Fibroblast of peridontal ligament (primary cell): ENCODE results near the gene DOCK1.

Source experiments
- DNase-seq: peaks from one replicate; pipeline ENCODE4 v3.0.0-alpha.2; 2010; ENCODE audit errors: extremely low read depth

The DOCK1 gene

DNA sequence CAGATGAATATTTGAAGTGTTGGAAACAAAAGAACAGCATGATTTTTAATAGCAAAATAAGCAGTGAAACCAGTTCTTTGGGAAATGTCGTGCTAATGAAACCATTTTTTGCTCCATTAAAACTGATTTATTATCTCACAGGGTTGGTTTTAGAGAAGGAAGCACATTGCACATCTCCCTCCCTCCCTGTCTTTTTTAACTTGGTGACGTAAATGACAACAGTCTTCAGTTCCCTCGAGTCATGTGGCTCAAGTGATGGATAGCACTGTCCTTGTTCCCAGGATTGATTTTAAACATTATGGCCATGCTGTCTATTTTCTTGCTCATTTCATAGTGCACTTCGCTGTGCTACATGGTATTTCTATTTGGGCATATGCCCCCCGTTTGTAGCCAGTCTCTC lies 105.9 kb downstream of the DOCK1 start:
- no peak for DNase-seq

- no peak for DNase-seq
These were observed 107.0 kb downstream of the DOCK1 start for GRCh38 chr10:127012071-127012768.

DNA sequence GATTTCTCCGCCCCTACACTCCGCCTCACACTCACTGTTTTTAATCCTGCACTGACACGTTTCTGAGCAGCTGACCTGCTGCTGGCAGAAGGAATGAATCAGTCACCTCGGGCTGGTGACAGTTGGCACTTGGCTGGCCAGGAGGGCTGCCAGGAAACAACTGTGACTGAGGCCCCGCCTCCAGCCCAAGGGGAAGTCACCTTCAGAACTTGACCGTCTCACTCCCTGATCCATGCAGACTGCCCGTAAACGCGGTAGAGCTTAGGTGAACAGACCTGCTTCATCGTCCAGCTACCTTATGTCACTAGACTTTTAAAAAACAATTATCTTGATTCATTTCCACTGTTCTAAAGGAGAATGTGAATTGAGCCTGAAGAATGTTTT lies 107.5 kb downstream of the DOCK1 start:
- DNase-seq: no peak

DNA sequence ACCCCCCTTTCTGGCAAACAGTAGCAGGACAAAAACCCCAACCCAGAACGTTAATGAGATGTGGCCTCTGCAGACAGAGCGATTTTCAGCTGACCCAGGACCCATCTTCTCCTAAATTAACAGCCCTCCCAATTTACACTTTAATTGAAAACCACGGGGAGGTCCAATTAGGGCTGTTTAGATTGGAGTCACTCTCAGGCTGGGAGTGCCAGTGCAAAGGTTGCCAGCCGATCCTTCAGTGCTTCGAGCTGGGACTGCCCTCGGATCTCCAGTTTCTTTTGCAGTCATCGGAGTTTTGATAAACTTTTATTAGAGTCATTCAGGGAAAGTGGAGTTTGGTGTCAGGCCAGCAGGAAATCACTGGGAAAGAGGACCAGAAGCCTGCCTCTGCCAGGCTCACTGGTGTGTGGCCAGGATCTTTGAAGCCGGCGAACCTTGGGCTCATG lies 108.0 kb downstream of the DOCK1 start:
- DNase-seq: no peak

DNA sequence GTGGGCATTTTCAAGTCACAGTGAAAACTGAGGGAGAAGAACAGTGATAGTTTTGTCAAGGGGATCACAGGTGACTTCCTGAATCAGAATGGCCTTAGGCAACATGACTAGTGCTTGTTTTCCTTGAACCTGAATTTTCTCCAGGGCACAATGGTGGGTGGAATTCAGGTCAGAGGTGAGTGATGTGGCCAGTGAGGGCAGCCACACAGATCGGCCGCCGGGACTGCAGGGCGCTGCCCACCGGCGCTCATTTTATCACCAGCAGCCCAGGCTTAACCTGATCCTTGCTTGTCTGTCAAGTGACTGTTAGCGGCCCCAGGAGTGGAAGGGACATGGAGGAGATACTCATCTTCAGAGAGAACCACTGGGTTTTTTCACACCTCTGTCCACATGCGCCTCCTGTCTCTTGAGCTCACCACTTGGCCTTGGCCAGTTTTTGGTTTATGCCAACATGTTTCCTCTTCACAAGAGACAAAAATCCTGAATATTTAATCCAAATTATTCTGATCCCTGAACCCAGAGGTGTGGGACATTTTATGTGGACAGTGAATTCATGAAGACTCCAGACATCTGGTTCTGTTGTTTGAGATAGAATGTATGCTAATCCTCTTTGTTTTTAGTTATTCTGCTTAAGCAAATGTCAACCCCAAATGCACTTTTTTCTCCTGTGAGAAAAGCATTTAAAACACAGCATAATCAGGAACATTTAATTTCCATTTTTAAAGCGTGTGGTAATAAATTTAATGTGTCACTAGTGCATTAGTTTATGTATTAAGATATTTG lies 108.7 kb downstream of the DOCK1 start:
- no peak for DNase-seq

- DNase-seq: no peak
These were observed 109.4 kb downstream of the DOCK1 start for GRCh38 chr10:127014671-127015070.

GRCh38 chr10:127015373-127015772 lies 110.1 kb downstream of the DOCK1 start:
- no peak for DNase-seq

- no peak for DNase-seq
These were observed 111.1 kb downstream of the DOCK1 start for GRCh38 chr10:127016331-127016730.

- DNase-seq: peak; percentile 5
These were observed 112.5 kb downstream of the DOCK1 start for GRCh38 chr10:127017541-127018297.

DNA sequence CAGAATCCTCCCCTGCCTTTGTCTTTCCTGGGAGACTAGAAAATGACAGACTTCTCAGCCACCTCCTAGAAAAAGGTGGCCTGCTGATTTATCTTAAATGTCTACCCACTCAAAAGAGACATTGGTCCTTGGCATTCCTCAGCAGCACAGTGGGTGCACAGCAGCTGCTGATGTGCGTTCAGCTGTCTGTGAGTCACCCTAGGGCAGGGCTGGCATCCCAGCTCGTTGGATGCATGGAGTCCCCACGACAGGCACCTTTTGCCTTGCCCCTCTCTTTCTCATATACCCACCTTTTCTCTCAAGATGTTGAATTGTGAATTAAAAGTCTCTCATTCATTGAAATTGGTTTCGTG lies 113.0 kb downstream of the DOCK1 start:
- no peak for DNase-seq

DNA sequence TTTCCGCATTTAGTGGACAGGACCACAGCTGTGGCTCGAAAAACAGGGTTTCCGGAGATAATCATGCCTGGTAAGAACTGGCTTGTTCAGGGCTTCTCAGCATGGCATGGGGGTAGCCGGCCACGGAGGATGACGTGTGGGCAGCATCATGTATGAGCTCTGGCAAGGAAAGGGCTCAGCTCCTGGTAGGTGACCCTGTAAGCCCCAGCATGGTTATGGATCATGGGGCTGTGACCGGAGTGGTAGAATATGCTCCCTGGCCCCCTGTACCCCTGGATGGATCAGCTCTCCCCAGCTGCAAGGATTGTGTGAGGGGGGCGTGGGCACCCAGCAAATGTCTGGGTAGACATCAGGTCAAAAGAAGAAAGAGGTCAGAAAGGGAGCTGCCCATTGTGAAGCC lies 113.5 kb downstream of the DOCK1 start:
- DNase-seq: no peak

DNA sequence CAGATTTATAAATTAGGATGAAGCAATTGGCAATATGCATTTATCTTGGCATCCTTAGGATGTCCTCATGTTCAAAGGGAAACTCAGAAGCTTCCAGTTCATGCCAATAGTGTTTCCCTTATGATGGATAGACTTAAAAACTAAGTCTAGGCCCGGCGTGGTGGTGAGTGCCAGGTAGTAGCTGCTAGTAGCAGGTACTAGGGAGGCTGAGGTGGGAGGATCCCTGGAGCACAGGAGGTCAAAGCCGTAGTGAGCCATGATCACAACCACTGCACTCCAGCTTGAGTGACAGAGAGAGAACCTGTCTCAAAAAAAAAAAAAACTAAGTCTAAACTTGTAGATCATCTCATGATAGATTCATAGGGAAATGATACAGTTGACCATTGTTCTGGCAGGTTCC lies 115.0 kb downstream of the DOCK1 start:
- DNase-seq: no peak

- DNase-seq: no peak
These were observed 116.6 kb downstream of the DOCK1 start for GRCh38 chr10:127021801-127022200.

GRCh38 chr10:127024685-127025435 lies 119.6 kb downstream of the DOCK1 start:
- peak; percentile 24 for DNase-seq

DNA sequence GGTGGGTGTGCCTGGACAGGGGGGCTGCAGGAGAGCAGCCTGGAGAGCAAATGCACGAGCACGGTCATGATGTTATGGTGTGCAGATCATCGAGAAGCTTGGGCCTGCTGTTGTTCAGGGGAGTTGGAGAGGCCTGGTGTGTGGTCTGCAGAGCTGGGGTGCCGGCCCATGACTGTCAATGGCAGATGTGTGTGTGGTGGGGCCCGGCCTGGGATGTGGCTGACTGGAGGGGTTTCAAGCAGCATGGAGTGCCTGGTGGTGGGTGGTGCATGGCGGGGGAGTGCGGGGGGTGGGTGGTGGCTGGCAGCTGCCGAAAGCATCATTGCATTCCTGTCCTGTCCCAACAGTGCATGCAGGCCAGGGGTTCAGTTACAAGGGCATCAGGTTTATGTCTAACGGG lies 122.6 kb downstream of the DOCK1 start:
- DNase-seq: no peak

DNA sequence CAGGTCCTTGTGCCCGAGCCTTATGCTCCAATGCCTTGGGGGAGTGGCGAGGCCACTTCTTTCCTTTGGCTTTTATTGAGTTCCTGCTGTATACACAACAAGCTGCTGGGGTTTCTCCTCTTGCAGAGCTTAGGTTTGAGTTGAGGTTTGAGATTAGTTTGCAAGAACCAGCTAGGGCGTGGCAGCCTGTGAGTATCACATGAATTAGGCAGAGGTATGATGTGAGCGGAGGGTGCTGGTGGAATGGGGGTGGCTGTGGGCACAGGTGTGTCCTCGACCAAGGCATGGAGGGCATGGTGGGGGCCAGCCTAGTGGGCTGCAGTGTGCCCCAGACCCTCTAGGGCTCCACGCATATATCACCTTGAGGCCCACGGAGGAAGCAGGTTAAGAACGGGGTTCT lies 123.3 kb downstream of the DOCK1 start:
- DNase-seq: no peak

- DNase-seq: no peak
These were observed 123.8 kb downstream of the DOCK1 start for GRCh38 chr10:127029061-127029460.

DNA sequence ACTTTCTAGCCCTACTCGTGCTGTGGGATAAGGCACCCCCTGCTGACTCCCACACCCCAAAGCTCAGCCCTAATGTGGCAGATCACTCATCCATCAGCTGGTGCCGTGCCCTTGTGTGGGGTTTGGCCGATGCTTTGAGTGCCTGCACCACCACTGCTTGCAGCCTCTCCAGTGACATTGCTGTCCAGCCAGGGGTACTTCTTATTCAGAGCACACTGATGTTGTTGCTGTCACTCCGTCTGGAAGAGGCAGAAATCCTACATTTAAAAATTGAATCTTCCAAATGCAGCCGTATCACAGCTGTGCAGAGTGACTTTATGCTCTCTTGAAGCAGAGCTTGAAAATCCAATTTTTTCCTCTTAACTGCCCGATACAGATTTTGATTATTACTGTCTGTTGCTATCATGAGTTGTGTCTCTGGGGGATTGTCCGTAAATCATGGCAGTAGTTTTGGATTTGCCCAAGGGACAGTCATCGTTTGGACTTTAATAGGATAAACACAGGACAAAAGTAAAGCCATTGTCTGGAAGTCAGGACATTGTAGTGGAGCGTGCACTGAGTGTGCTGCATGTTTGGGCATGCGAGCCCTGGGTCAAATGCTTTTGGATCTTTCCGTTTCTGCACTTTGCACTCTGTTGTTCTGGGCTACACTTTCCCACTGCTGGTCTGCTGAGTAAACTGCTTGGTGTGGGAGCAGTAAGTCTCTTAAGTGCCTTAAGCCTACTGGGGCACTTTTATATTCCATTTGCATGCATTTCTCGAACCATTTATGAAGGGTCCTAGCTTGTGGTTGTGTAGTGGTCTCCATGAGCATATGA lies 128.2 kb downstream of the DOCK1 start:
- no peak for DNase-seq

DNA sequence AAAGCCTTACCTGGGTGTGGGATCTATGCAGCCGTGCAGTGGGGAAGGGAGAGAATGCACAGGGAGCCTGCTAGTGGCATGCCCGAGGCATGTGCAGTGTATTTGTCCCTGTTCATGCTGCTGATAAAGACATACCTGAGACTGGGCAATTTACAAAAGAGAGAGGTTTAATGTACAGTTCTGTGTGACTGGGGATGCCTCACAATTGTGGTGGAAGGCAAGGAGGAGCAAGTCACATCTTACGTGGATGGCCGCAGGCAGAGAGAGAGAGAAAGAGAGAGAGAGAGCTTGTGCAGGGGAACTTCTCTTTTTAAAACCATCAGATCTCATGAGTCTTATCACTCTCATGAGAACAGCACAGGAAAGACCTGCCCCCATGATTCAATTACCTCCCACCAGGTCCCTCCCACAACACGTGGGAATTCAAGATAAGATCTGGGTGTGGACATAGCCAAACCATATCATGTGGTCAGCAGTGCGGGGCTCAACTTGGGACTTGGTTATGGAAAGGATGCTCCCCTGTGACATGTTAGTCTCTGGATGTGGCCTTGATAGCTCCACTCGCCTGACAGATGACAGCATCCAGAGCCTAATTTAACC lies 128.9 kb downstream of the DOCK1 start:
- no peak for DNase-seq

GRCh38 chr10:127034790-127035189 lies 129.6 kb downstream of the DOCK1 start:
- DNase-seq: no peak

GRCh38 chr10:127035827-127036226 lies 130.6 kb downstream of the DOCK1 start:
- no peak for DNase-seq
